Gastrocnemius medialis (tissue), 4 donors: ENCODE data around the gene FBXW11.
"Not testable (repeated sequence)": the region's sequence is repeated elsewhere in the genome, so short reads cannot be mapped to it uniquely, and the experiment has no call there.

Source experiments
- POLR2A ChIP-seq, 2 donors: fragments of 450-650 bp; IDR thresholded peaks; one replicate each; pipeline ENCODE4 v1.6.1; 2017; ENCODE audit warnings: antibody characterized with exemption in 2 of 2, mild to moderate bottlenecking in 2 of 2, moderate library complexity in 2 of 2
- TF ChIP-seq, protein P1 (sequence below), 5 experiments: fragments of 450-650 bp in 3 of 5; fragments of 200-600 bp in 2 of 5; sonication (generic) in 2 of 5; IDR thresholded peaks in 4 of 5; conservative IDR thresholded peaks in 1 of 5; 1 replicate in 4 of 5; 2 replicates in 1 of 5; pipeline ENCODE4 v1.5.1; 2016 to 2019; ENCODE audit warnings: antibody characterized with exemption in 5 of 5, mild to moderate bottlenecking in 3 of 5, moderate library complexity in 3 of 5

DNA sequence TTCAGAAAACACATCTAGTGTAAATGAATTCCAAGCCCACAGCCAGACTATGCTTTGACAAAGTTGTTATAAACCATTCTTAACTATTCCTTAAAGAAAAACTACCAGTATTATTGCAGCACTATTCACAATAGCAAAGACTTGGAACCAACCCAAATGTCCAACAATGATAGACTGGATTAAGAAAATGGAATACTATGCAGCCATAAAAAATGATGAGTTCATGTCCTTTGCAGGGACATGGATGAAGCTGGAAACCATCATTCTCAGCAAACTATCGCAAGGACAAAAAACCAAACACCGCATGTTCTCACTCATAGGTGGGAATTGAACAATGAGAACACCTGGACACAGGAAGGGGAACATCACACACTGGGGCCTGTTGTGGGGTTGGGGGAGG, 120.4 kb downstream of the FBXW11 start:
- TF ChIP-seq, protein P1, sequence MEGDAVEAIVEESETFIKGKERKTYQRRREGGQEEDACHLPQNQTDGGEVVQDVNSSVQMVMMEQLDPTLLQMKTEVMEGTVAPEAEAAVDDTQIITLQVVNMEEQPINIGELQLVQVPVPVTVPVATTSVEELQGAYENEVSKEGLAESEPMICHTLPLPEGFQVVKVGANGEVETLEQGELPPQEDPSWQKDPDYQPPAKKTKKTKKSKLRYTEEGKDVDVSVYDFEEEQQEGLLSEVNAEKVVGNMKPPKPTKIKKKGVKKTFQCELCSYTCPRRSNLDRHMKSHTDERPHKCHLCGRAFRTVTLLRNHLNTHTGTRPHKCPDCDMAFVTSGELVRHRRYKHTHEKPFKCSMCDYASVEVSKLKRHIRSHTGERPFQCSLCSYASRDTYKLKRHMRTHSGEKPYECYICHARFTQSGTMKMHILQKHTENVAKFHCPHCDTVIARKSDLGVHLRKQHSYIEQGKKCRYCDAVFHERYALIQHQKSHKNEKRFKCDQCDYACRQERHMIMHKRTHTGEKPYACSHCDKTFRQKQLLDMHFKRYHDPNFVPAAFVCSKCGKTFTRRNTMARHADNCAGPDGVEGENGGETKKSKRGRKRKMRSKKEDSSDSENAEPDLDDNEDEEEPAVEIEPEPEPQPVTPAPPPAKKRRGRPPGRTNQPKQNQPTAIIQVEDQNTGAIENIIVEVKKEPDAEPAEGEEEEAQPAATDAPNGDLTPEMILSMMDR (IDR thresholded peaks at IDR 0.05 in 4 of 5, conservative IDR thresholded peaks at IDR 0.05 in 1 of 5): not testable (repeated sequence)
- TF ChIP-seq POLR2A (IDR thresholded peaks at IDR 0.05): not testable (repeated sequence)
